ENCODE data around the gene THSD4.
A peak's percentile ranks its signal among the peaks of the same experiment; 100 is the strongest.

Gene THSD4

GRCh38 chr15:71565631-71566160 lies 450.4 kb downstream of the THSD4 start:
- peaks cover 3% of the 10 kb centered on the region for H3K9me3 ChIP-seq (ENCODE audit: severe bottlenecking)
- TF ChIP-seq, protein P1, sequence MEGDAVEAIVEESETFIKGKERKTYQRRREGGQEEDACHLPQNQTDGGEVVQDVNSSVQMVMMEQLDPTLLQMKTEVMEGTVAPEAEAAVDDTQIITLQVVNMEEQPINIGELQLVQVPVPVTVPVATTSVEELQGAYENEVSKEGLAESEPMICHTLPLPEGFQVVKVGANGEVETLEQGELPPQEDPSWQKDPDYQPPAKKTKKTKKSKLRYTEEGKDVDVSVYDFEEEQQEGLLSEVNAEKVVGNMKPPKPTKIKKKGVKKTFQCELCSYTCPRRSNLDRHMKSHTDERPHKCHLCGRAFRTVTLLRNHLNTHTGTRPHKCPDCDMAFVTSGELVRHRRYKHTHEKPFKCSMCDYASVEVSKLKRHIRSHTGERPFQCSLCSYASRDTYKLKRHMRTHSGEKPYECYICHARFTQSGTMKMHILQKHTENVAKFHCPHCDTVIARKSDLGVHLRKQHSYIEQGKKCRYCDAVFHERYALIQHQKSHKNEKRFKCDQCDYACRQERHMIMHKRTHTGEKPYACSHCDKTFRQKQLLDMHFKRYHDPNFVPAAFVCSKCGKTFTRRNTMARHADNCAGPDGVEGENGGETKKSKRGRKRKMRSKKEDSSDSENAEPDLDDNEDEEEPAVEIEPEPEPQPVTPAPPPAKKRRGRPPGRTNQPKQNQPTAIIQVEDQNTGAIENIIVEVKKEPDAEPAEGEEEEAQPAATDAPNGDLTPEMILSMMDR (IDR thresholded peaks at IDR 0.05; ENCODE audit: low read depth, low read length) = no peak
- no peak overlapping the region for H3K27ac ChIP-seq
- H3K36me3 ChIP-seq = no peaks in the 10 kb centered on the region
- no peak overlapping the region for H3K4me3 ChIP-seq (ENCODE audit: low read depth, low read length)
- no peak for DNase-seq
- no peaks in the 10 kb centered on the region for H3K27me3 ChIP-seq (ENCODE audit: insufficient read depth, low read depth, severe bottlenecking)

- TF ChIP-seq, protein P1 (IDR thresholded peaks at IDR 0.05; ENCODE audit: low read depth, low read length) = no peak
- Histone ChIP-seq H3K36me3 (no peaks in the 10 kb centered on the region), H3K27me3 (ENCODE audit: insufficient read depth, low read depth, severe bottlenecking) (no peaks in the 10 kb centered on the region), H3K9me3 (ENCODE audit: severe bottlenecking) (peaks cover 3% of the 10 kb centered on the region), H3K27ac (no peak overlapping the region), H3K4me3 (ENCODE audit: low read depth, low read length) (no peak overlapping the region)
- DNase-seq = no peak
These were observed 451.0 kb downstream of the THSD4 start for GRCh38 chr15:71566226-71566625.

DNA sequence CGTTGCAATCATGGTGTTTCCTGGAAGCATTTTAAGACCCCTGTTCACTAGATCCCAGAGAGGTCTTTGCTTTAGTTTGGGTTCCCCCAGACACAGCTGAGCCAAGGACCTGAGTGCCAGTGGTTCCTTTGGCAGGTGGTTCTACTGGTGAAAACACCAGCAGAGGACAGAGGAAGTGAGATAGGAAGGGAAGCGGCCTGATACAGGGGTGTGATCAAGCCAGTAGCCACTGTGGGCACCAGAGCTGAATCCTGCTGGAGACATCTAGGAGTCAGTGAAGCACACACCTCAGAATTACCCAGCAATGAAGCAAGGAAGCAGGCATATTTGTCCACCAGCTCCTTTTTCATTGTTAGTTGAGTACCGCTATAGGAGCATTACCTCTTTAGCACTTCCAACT lies 451.9 kb downstream of the THSD4 start:
- no peak for DNase-seq
- no peak overlapping the region for H3K27ac ChIP-seq
- no peaks in the 10 kb centered on the region for H3K27me3 ChIP-seq (ENCODE audit: insufficient read depth, low read depth, severe bottlenecking)
- no peak overlapping the region for H3K4me3 ChIP-seq (ENCODE audit: low read depth, low read length)
- no peaks in the 10 kb centered on the region for H3K36me3 ChIP-seq
- H3K9me3 ChIP-seq (ENCODE audit: severe bottlenecking) = peaks cover 3% of the 10 kb centered on the region
- TF ChIP-seq, protein P1 (IDR thresholded peaks at IDR 0.05; ENCODE audit: low read depth, low read length) = no peak

GRCh38 chr15:71568227-71568626 lies 453.0 kb downstream of the THSD4 start:
- Histone ChIP-seq H3K9me3 (ENCODE audit: severe bottlenecking) (peaks cover 3% of the 10 kb centered on the region), H3K27ac (no peak overlapping the region), H3K36me3 (no peaks in the 10 kb centered on the region), H3K4me3 (ENCODE audit: low read depth, low read length) (no peak overlapping the region), H3K27me3 (ENCODE audit: insufficient read depth, low read depth, severe bottlenecking) (no peaks in the 10 kb centered on the region)
- TF ChIP-seq, protein P1 (IDR thresholded peaks at IDR 0.05; ENCODE audit: low read depth, low read length) = no peak
- DNase-seq = no peak

GRCh38 chr15:71570736-71571135 lies 455.5 kb downstream of the THSD4 start:
- no peak for DNase-seq
- H3K9me3 ChIP-seq (ENCODE audit: severe bottlenecking) = peaks cover 3% of the 10 kb centered on the region
- no peaks in the 10 kb centered on the region for H3K27me3 ChIP-seq (ENCODE audit: insufficient read depth, low read depth, severe bottlenecking)
- H3K27ac ChIP-seq = peak overlapping the region; percentile 80
- H3K4me3 ChIP-seq (ENCODE audit: low read depth, low read length) = no peak overlapping the region
- TF ChIP-seq, protein P1 (IDR thresholded peaks at IDR 0.05; ENCODE audit: low read depth, low read length) = no peak
- H3K36me3 ChIP-seq = no peaks in the 10 kb centered on the region

- Histone ChIP-seq H3K27ac (peak overlapping the region; percentile 80), H3K27me3 (ENCODE audit: insufficient read depth, low read depth, severe bottlenecking) (no peaks in the 10 kb centered on the region), H3K4me3 (ENCODE audit: low read depth, low read length) (no peak overlapping the region), H3K9me3 (ENCODE audit: severe bottlenecking) (peaks cover 3% of the 10 kb centered on the region), H3K36me3 (no peaks in the 10 kb centered on the region)
- DNase-seq = peak; percentile 65
- TF ChIP-seq, protein P1 (IDR thresholded peaks at IDR 0.05; ENCODE audit: low read depth, low read length) = no peak
These were observed 456.4 kb downstream of the THSD4 start for GRCh38 chr15:71571641-71572040.
